D721Med (cell line): Measurements from ENCODE around the gene MLST8.

Source experiments
- DNase-seq: peaks from one replicate; pipeline ENCODE4 v3.0.0; 2011; ENCODE audit warnings: low spot score; ENCODE audit not compliant: insufficient read length
- FAIRE-seq: peaks from 2 replicates; lab custom pipeline; 2011; peaks lifted over from hg19 to GRCh38; lab: Jason Lieb, UNC
- CTCF ChIP-seq: IDR thresholded peaks from 2 replicates; pipeline ENCODE4 v1.5.1; 2012; ENCODE audit warnings: mild to moderate bottlenecking, control low read depth; ENCODE audit not compliant: insufficient read depth; ENCODE audit errors: missing control alignments

The MLST8 gene

GRCh38 chr16:2232094-2232990 lies 27.1 kb downstream of the MLST8 start:
- no peak for FAIRE-seq
- no peak for TF ChIP-seq CTCF
- DNase-seq: no peak

- TF ChIP-seq CTCF: no peak
- DNase-seq (no peak), FAIRE-seq (no peak)
These were observed 28.0 kb downstream of the MLST8 start for GRCh38 chr16:2233046-2233775.

GRCh38 chr16:2233872-2234812 lies 28.9 kb downstream of the MLST8 start:
- FAIRE-seq (no peak), DNase-seq (no peak)
- no peak for TF ChIP-seq CTCF

GRCh38 chr16:2234813-2235170 lies 29.5 kb downstream of the MLST8 start:
- TF ChIP-seq CTCF: no peak
- FAIRE-seq (no peak), DNase-seq (no peak)

GRCh38 chr16:2235234-2235651 lies 30.0 kb downstream of the MLST8 start:
- DNase-seq (no peak), FAIRE-seq (no peak)
- TF ChIP-seq CTCF: no peak

GRCh38 chr16:2235695-2236336 lies 30.6 kb downstream of the MLST8 start:
- no peak for DNase-seq
- no peak for FAIRE-seq
- TF ChIP-seq CTCF: no peak
